B cell (primary cell): ENCODE data around the gene RPL32. TPM values are rescaled to one million over a fixed set of nuclear protein-coding genes. Genes with fewer than 3 reads are reported as not detected.

Source experiments
- ATAC-seq: fragments of 200-7000 bp; cut with Tn5 transposase; one replicate; pipeline ENCODE4 v1.10.0; 2021; ENCODE audit warnings: low read depth, mild to moderate bottlenecking, moderate number of reproducible peaks, moderate library complexity
- CTCF ChIA-PET: fragments of 350-600 bp; sonication (Branson Sonifier 250); formaldehyde crosslinking; loops from one replicate; lab custom pipeline; 2021; ENCODE audit warnings: antibody characterized with exemption, inconsistent platforms; lab: Charles Lee
- POLR2A ChIA-PET: fragments of 350-600 bp; sonication (Branson Sonifier 250); formaldehyde crosslinking; loops from one replicate; lab custom pipeline; 2021; ENCODE audit warnings: antibody characterized with exemption; lab: Charles Lee
- DNase-seq: peaks from one replicate; pipeline ENCODE4 v3.0.0; 2013
- H2AFZ ChIP-seq: 2 replicates; pipeline ENCODE4 v1.6.1; 2012; ENCODE audit warnings: mild to moderate bottlenecking, low read depth, low read length; ENCODE audit not compliant: insufficient read depth, poor library complexity, severe bottlenecking
- H3K27ac ChIP-seq, 2 donors: 1 replicate in 1 of 2; 2 replicates in 1 of 2; pipeline ENCODE4 v1.5.1; 2012 to 2013; ENCODE audit warnings: low read length in 2 of 2, mild to moderate bottlenecking in 2 of 2, moderate library complexity in 1 of 2
- H3K27me3 ChIP-seq, 4 experiments: fragments of 200-600 bp in 1 of 4; sonication (generic) in 1 of 4; replicated peaks in 1 of 4; 1 replicate in 2 of 4; 2 replicates in 2 of 4; pipeline versions ENCODE4 v1.6.1 to v1.7.0; 2013 to 2016; ENCODE audit warnings: low read length in 3 of 4, mild to moderate bottlenecking in 2 of 4, mixed read lengths in 1 of 4, moderate library complexity in 1 of 4; ENCODE audit not compliant: insufficient read depth in 4 of 4, control insufficient read depth in 3 of 4; ENCODE audit errors: control extremely low read depth in 1 of 4
- H3K36me3 ChIP-seq, 2 experiments: replicated peaks in 1 of 2; 1 replicate in 1 of 2; 2 replicates in 1 of 2; pipeline versions ENCODE4 v1.6.1 to v1.7.1; 2013; ENCODE audit warnings: low read length in 1 of 2; ENCODE audit not compliant: insufficient read depth in 2 of 2, control insufficient read depth in 1 of 2; ENCODE audit errors: control extremely low read depth in 1 of 2, extremely low read depth in 1 of 2
- H3K4me1 ChIP-seq, 2 donors: fragments of 200-600 bp in 1 of 2; sonication (generic) in 1 of 2; 1 replicate in 1 of 2; 2 replicates in 1 of 2; pipeline versions ENCODE4 v1.5.1 to v1.6.1; 2013 to 2017; ENCODE audit warnings: low read length in 2 of 2; ENCODE audit not compliant: control insufficient read depth in 2 of 2, insufficient read depth in 2 of 2
- H3K4me2 ChIP-seq: replicated peaks from 2 replicates; pipeline ENCODE3; 2012; ENCODE audit warnings: mild to moderate bottlenecking, low read depth, low read length; ENCODE audit not compliant: poor library complexity, severe bottlenecking
- H3K4me3 ChIP-seq, 5 experiments: fragments of 200-600 bp in 1 of 5; sonication (generic) in 1 of 5; 1 replicate in 3 of 5; 2 replicates in 2 of 5; pipeline versions ENCODE4 v1.5.1 to v1.7.0; 2011 to 2016; ENCODE audit warnings: low read length in 4 of 5, mild to moderate bottlenecking in 4 of 5, low read depth in 2 of 5, control low read depth in 1 of 5, moderate library complexity in 1 of 5; ENCODE audit not compliant: insufficient read depth in 1 of 5; ENCODE audit errors: control extremely low read depth in 1 of 5, extremely low read depth in 1 of 5
- H3K79me2 ChIP-seq: fragments of 200-600 bp; sonication (generic); one replicate; pipeline ENCODE4 v1.6.0; 2016; ENCODE audit warnings: low read length; ENCODE audit not compliant: control insufficient read depth, insufficient read depth
- H3K9ac ChIP-seq: fragments of 200-600 bp; sonication (generic); 2 replicates; pipeline ENCODE4 v1.6.1; 2017; ENCODE audit warnings: mild to moderate bottlenecking, low read length, moderate library complexity
- H3K9me3 ChIP-seq, 3 donors: one replicate each; pipeline versions ENCODE4 v1.6.1 to v1.7.1; 2013; ENCODE audit warnings: low read length in 2 of 3; ENCODE audit not compliant: control insufficient read depth in 2 of 3, insufficient read depth in 1 of 3; ENCODE audit errors: control extremely low read depth in 1 of 3
- H4K20me1 ChIP-seq: 2 replicates; pipeline ENCODE4 v1.6.0; 2012; ENCODE audit warnings: mild to moderate bottlenecking, low read length; ENCODE audit not compliant: insufficient read depth, control insufficient read depth, poor library complexity, severe bottlenecking
- H3K27ac Mint-ChIP-seq: one replicate; pipeline ENCODE4 v1.8.0; 2021; ENCODE audit warnings: mixed read lengths
- H3K27me3 Mint-ChIP-seq: one replicate; pipeline ENCODE4 v1.8.0; 2021; ENCODE audit warnings: mixed read lengths
- H3K4me1 Mint-ChIP-seq: one replicate; pipeline ENCODE4 v1.8.0; 2021; ENCODE audit warnings: mixed read lengths
- H3K4me3 Mint-ChIP-seq: one replicate; pipeline ENCODE4 v1.8.0; 2021; ENCODE audit warnings: mixed read lengths
- H3K9me3 Mint-ChIP-seq: one replicate; pipeline ENCODE4 v1.8.0; 2022; ENCODE audit warnings: mixed read lengths; ENCODE audit not compliant: insufficient read depth
- EZH2 ChIP-seq: IDR thresholded peaks from 2 replicates; pipeline ENCODE4 v1.6.1; 2012; ENCODE audit warnings: borderline replicate concordance, low read depth, mild to moderate bottlenecking, moderate library complexity, low read length; ENCODE audit not compliant: insufficient read depth, poor library complexity, severe bottlenecking
- WGBS: methylation state at CpG from one replicate; pipeline ENCODE4 v1.1.5; 2013; ENCODE audit warnings: missing lambda C conversion rate; ENCODE audit not compliant: insufficient coverage; 5-methylcytosine and 5-hydroxymethylcytosine counted together
- intact Hi-C: fragments of 100-400 bp; cut with micrococcal nuclease; formaldehyde crosslinking; loops from one replicate; pipeline ENCODE4 v1.10.0; 2022
- polyA plus RNA-seq: library from polyadenylated mRNA; depleted of rRNA; stranded (reverse); fragments of >200 nt; gene quantifications from 2 replicates; pipeline ENCODE4 v1.2.3, GENCODE V29; 2012
- total RNA-seq, 2 donors: library from RNA; stranded (reverse); fragments of 120-200 nt in 1 of 2; gene quantifications; 1 replicate in 1 of 2; 2 replicates in 1 of 2; pipeline versions ENCODE4 v1.2.3 to v1.2.4, GENCODE V29; 2013 to 2022
- TF ChIP-seq, protein P1 (sequence below): fragments of 200-600 bp; IDR thresholded peaks from one replicate; pipeline ENCODE4 v1.8.0; 2022; ENCODE audit warnings: antibody characterized with exemption, mild to moderate bottlenecking

The RPL32 gene
- total and polyA plus RNA-seq, 2 donors (not counting 1 experiment from before 2014, with no cell fraction given), result 2,160 to 2,756 TPM

DNA sequence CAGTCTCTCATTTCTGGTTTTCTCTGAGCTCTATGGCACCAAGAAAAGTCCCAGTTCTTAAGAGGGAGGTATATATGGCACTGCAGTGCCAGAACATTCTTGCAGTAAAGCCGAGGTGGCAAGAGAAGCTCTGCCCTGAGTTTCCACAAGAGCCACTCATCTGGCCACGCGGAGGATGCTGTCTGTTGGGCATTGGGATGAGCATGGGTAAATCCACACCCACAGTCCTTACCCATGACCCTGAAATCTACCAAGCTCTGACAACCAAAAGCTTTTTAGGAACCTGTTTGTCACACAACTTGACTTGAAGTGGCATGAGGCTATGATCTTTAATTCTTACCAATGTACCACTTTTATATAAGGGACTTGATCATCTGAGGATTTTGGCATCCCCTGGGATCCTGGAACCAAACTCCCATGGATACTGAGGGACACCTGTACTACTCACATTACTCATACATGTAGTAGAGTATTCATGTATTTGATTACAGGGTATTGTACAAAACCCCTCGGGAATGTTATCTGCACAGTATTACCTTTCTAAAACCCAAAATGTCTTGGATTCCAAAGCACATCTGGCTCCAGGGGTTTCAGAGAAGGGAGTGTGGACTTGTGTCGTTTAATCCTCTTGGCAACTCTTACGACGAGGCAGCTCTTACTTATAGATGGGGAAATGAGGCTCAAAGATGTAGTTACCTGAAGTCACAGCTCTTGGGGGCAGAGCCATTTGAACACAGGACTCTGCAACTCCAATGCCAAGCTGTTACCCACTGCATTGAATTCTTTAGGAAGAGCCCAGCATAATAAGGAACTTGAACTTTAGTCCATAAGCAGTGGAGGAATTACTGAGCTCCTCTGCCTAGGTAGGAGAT lies 8.8 kb downstream of the RPL32 start:
- ChIA-PET CTCF (interaction anchor here (1.3 to 2.6 kb wide), 3 partner anchors 9 to 35 kb away, joined by 4 to 17 read pairs (median 7); partner anchors contain the start of gene RPL32), POLR2A (no interaction called here)
- Histone ChIP-seq H2AFZ (no peak overlapping the region), H3K9ac (no peak overlapping the region), H3K27me3 (no peaks in the 10 kb centered on the region), H3K4me1 (no peaks in the 10 kb centered on the region), H3K4me3 (no peak overlapping the region), H3K79me2 (no peaks in the 10 kb centered on the region), H3K4me2 (no peak overlapping the region), H4K20me1 (peaks cover 23% of the 10 kb centered on the region), H3K27ac (no peak overlapping the region), H3K36me3 (peaks cover 5 to 54% of the 10 kb centered on the region in 2 experiments), H3K9me3 (no peaks in the 10 kb centered on the region)
- H3K27ac Mint-ChIP-seq, result no peak overlapping the region
- no peaks in the 10 kb centered on the region for H3K9me3 Mint-ChIP-seq
- H3K4me3 Mint-ChIP-seq, result no peak overlapping the region
- intact Hi-C loops, result no loop called here
- WGBS, result 84% methylated on average over 5 of the region's 7 CpGs
- peaks cover 6% of the 10 kb centered on the region for H3K4me1 Mint-ChIP-seq
- no peaks in the 10 kb centered on the region for H3K27me3 Mint-ChIP-seq
- TF ChIP-seq EZH2, result no peak
- TF ChIP-seq, protein P1, sequence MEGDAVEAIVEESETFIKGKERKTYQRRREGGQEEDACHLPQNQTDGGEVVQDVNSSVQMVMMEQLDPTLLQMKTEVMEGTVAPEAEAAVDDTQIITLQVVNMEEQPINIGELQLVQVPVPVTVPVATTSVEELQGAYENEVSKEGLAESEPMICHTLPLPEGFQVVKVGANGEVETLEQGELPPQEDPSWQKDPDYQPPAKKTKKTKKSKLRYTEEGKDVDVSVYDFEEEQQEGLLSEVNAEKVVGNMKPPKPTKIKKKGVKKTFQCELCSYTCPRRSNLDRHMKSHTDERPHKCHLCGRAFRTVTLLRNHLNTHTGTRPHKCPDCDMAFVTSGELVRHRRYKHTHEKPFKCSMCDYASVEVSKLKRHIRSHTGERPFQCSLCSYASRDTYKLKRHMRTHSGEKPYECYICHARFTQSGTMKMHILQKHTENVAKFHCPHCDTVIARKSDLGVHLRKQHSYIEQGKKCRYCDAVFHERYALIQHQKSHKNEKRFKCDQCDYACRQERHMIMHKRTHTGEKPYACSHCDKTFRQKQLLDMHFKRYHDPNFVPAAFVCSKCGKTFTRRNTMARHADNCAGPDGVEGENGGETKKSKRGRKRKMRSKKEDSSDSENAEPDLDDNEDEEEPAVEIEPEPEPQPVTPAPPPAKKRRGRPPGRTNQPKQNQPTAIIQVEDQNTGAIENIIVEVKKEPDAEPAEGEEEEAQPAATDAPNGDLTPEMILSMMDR, result no peak
- ATAC-seq (no peak), DNase-seq (no peak)
